ENCODE measurements around the gene PPARGC1A.

PPARGC1A gene

DNA sequence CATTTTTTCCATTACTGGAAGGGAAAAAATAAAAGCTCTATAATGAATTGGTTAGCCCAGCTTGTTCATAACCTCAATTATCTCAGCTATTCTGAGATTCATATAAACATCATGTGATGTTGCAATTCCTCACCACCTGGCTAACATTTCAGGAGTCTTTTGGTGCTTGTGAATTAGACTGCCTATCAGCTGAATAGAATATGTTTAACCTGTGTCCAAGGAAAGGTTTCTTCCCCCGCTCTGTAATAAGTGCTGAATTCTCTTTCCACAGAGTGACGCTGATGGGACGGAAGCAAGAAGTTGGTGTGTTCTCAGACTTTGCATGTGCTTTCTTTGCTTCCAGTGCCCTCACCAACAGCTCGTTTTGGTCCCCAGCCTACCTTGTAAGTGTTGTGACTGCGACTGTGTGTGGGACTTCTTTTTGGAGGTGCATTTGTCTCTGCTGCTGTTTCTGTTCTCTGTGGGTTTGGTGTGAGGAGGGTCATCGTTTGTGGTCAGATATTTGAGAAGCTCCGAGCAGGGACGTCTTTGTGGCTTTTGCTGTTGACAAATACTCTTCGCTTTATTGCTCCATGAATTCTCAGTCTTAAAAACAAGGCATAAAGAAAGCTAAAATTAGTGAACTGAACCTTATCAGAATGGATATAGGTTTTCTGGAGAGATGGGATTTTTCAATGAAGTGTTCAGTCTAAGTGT is 61.7 kb downstream of the PPARGC1A start:
- no peak for DNase-seq (ENCODE audit: insufficient read length)
- FAIRE-seq, result no peak
- TF ChIP-seq TAF1 (IDR thresholded peaks at IDR 0.05; ENCODE audit: borderline replicate concordance, low read depth, low read length), result no peak
- no peak for TF ChIP-seq POLR2A (IDR thresholded peaks at IDR 0.05; ENCODE audit: low read depth, low read length)
- no peak for TF ChIP-seq POLR2AphosphoS5 (IDR thresholded peaks at IDR 0.05; ENCODE audit: low read depth, low read length)

GRCh38 chr4:23822181-23822580 is 67.7 kb downstream of the PPARGC1A start:
- DNase-seq (ENCODE audit: insufficient read length), result no peak
- no peak for FAIRE-seq
- TF ChIP-seq POLR2A (IDR thresholded peaks at IDR 0.05; ENCODE audit: low read depth, low read length), result no peak
- TF ChIP-seq TAF1 (IDR thresholded peaks at IDR 0.05; ENCODE audit: borderline replicate concordance, low read depth, low read length), result no peak
- no peak for TF ChIP-seq POLR2AphosphoS5 (IDR thresholded peaks at IDR 0.05; ENCODE audit: low read depth, low read length)

- no peak for FAIRE-seq
- no peak for DNase-seq (ENCODE audit: insufficient read length)
- no peak for TF ChIP-seq POLR2AphosphoS5 (IDR thresholded peaks at IDR 0.05; ENCODE audit: low read depth, low read length)
- TF ChIP-seq POLR2A (IDR thresholded peaks at IDR 0.05; ENCODE audit: low read depth, low read length), result no peak
- no peak for TF ChIP-seq TAF1 (IDR thresholded peaks at IDR 0.05; ENCODE audit: borderline replicate concordance, low read depth, low read length)
Observed at GRCh38 chr4:23819041-23819511, 70.8 kb downstream of the PPARGC1A start.

DNA sequence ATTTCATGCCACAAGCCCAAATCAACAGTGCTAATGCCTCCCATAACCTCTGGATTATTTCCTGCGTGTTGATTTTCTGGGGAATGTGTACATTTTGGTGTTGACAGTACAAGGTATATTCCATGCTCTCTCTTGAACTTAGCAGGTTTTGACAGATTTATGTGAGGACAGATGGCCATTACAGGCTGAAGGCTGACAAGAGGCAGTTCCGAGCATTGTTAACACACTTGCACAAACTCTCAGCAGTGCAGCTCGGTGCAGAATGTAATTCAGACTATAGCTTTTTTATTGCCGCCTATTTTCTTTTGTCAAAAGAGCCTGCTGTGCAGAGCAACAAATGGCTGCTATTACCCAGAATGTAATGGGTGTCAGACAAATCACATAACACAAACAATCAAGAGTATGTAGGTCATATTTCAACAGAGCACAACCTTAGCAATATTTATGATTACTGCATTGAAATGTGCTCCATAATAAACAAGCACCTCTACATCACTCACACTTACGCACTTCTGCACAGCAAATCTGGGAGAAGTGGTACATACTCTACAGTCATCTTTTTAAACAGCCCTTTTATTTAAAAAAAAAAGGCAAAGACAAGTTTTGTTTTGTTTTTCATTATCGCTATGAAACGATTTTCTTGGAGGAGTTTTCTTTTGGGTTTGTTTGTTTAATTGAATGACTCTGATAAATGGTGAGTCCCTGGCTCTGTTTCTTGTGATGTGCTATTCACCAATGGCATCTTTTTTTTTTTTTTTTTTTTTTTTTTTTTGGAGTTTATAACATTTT is 71.6 kb downstream of the PPARGC1A start:
- no peak for FAIRE-seq
- no peak for DNase-seq (ENCODE audit: insufficient read length)
- TF ChIP-seq POLR2AphosphoS5 (IDR thresholded peaks at IDR 0.05; ENCODE audit: low read depth, low read length), result no peak
- no peak for TF ChIP-seq POLR2A (IDR thresholded peaks at IDR 0.05; ENCODE audit: low read depth, low read length)
- TF ChIP-seq TAF1 (IDR thresholded peaks at IDR 0.05; ENCODE audit: borderline replicate concordance, low read depth, low read length), result no peak

GRCh38 chr4:23814996-23815660 is 74.7 kb downstream of the PPARGC1A start:
- FAIRE-seq, result no peak
- no peak for TF ChIP-seq TAF1 (IDR thresholded peaks at IDR 0.05; ENCODE audit: borderline replicate concordance, low read depth, low read length)
- no peak for TF ChIP-seq POLR2AphosphoS5 (IDR thresholded peaks at IDR 0.05; ENCODE audit: low read depth, low read length)
- TF ChIP-seq POLR2A (IDR thresholded peaks at IDR 0.05; ENCODE audit: low read depth, low read length), result no peak
- no peak for DNase-seq (ENCODE audit: insufficient read length)

DNA sequence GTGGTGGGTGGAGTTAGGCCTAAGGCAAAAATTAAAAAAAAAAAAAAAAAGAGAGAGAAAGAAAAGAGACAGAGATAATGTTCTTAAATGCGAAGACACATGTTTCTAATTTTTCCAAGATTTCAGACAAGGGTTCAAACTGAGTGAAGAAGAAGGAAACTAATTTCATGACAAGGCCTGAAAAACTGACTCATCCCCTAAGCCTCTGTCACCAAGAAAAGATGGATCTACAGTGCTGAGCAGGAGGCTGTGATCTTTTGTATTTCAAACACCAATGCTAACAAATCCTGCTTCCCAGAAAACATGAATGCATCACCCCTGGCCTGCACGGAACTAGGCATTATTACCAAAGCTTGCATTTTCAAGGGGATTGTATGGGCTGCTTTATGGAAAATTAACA is 75.3 kb downstream of the PPARGC1A start:
- TF ChIP-seq POLR2A (IDR thresholded peaks at IDR 0.05; ENCODE audit: low read depth, low read length), result no peak
- TF ChIP-seq POLR2AphosphoS5 (IDR thresholded peaks at IDR 0.05; ENCODE audit: low read depth, low read length), result no peak
- no peak for TF ChIP-seq TAF1 (IDR thresholded peaks at IDR 0.05; ENCODE audit: borderline replicate concordance, low read depth, low read length)
- no peak for FAIRE-seq

DNA sequence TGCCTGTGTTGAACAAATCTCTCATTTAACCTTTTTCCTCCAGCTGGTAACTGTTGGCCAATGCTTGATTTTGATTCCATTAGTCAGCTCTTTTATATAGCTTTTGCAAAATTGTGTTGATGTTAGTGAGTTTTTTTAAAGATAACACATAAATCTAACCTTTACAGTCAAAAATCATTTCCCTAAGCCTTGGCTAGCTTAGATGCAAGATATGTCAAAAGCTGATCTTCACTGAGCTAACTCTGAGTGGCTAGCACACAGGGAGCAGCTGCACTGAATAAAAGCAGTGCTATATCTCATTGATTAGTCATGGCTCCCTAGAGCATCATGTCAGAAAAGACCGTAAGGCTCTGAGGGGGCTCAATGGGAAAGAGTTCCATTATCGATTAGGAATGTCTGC is 78.7 kb downstream of the PPARGC1A start:
- DNase-seq (ENCODE audit: insufficient read length) (no peak), FAIRE-seq (no peak)
- TF ChIP-seq POLR2A (IDR thresholded peaks at IDR 0.05; ENCODE audit: low read depth, low read length) (no peak), TAF1 (IDR thresholded peaks at IDR 0.05; ENCODE audit: borderline replicate concordance, low read depth, low read length) (no peak), POLR2AphosphoS5 (IDR thresholded peaks at IDR 0.05; ENCODE audit: low read depth, low read length) (no peak)

More for the DNA sequence above, 75.3 kb downstream of the PPARGC1A start:
- DNase-seq (ENCODE audit: insufficient read length), result no peak

GRCh38 chr4:23805450-23805851 is 84.4 kb downstream of the PPARGC1A start:
- DNase-seq (ENCODE audit: insufficient read length), result no peak
- TF ChIP-seq POLR2A (IDR thresholded peaks at IDR 0.05; ENCODE audit: low read depth, low read length) (no peak), TAF1 (IDR thresholded peaks at IDR 0.05; ENCODE audit: borderline replicate concordance, low read depth, low read length) (no peak), POLR2AphosphoS5 (IDR thresholded peaks at IDR 0.05; ENCODE audit: low read depth, low read length) (no peak)
- no peak for FAIRE-seq

- FAIRE-seq (no peak), DNase-seq (ENCODE audit: insufficient read length) (no peak)
- TF ChIP-seq POLR2AphosphoS5 (IDR thresholded peaks at IDR 0.05; ENCODE audit: low read depth, low read length), result no peak
- no peak for TF ChIP-seq POLR2A (IDR thresholded peaks at IDR 0.05; ENCODE audit: low read depth, low read length)
- TF ChIP-seq TAF1 (IDR thresholded peaks at IDR 0.05; ENCODE audit: borderline replicate concordance, low read depth, low read length), result no peak
Observed at GRCh38 chr4:23789762-23790161, 100.1 kb downstream of the PPARGC1A start.

- no peak for TF ChIP-seq TAF1 (IDR thresholded peaks at IDR 0.05; ENCODE audit: borderline replicate concordance, low read depth, low read length)
- TF ChIP-seq POLR2AphosphoS5 (IDR thresholded peaks at IDR 0.05; ENCODE audit: low read depth, low read length), result no peak
- no peak for TF ChIP-seq POLR2A (IDR thresholded peaks at IDR 0.05; ENCODE audit: low read depth, low read length)
- no peak for FAIRE-seq
- no peak for DNase-seq (ENCODE audit: insufficient read length)
Observed at GRCh38 chr4:23788460-23788859, 101.4 kb downstream of the PPARGC1A start.

- no peak for TF ChIP-seq POLR2AphosphoS5 (IDR thresholded peaks at IDR 0.05; ENCODE audit: low read depth, low read length)
- TF ChIP-seq TAF1 (IDR thresholded peaks at IDR 0.05; ENCODE audit: borderline replicate concordance, low read depth, low read length), result no peak
- FAIRE-seq, result no peak
- DNase-seq (ENCODE audit: insufficient read length), result no peak
Observed at GRCh38 chr4:23788027-23788426, 101.8 kb downstream of the PPARGC1A start.
